HG03457 (cell line): Measurements from ENCODE around the gene GRM8.

ENCODE experiments used
- ATAC-seq: cut with Tn5 transposase; IDR thresholded peaks from one replicate; pipeline ENCODE4 v1.9.1; 2021; ENCODE audit warnings: moderate number of reproducible peaks; ENCODE audit not compliant: unreplicated experiment

Gene GRM8

DNA sequence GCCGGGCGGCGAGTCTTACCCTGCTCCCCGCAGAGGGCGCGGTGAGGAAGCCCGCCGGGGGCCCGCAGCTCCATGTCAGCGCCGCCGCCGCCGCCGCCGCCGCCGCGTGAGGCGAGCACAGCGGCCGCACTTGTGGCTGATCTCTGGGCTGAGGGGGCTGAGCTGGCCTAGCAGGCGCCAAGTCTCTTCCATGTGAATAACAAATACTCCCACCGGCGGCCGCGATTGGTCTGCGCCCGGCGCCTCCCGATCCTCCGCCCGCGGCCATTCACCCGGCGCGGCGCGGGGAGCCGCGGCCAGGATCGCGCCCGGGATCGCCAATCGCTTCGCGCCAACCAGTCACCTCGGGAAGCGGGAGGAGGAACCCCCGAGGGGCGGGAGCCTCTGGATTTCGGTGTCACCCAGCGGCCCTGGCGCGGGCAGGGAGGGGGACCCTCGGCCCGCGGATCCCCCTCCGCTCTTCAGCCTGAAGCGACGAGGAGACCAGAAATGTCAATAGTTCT is at the start of gene GRM8:
Gene GRM8, minus strand, starts transcription at position 164 of the 503 bp plus-strand sequence.
- no peak for ATAC-seq

DNA sequence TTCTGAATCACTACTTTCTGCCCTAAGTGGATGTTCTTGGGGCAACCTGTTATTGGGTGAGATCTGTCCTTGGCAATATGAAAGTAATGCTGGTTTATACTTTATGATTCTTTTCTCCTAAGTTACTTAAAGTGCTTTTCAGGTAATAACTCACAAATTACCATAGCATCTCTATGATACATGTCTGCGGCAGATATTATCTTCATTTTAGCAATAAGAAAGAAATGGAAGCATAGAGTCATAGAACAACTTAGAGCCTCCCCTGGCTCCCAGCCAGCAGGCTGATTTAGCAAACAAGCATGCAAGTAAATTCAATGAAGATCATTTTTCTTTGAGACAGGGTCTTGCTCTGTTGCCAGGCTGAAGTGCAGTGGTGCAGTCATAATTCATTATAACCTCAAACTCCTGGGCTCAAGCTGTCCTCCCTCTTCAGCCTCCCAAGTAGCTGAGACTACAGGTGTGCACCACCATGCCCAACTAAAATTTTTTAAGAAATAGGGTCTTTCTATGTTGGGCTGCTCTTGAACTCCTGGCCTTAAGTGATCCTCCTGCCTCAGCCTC is 38.1 kb upstream of the GRM8 start:
- no peak for ATAC-seq

DNA sequence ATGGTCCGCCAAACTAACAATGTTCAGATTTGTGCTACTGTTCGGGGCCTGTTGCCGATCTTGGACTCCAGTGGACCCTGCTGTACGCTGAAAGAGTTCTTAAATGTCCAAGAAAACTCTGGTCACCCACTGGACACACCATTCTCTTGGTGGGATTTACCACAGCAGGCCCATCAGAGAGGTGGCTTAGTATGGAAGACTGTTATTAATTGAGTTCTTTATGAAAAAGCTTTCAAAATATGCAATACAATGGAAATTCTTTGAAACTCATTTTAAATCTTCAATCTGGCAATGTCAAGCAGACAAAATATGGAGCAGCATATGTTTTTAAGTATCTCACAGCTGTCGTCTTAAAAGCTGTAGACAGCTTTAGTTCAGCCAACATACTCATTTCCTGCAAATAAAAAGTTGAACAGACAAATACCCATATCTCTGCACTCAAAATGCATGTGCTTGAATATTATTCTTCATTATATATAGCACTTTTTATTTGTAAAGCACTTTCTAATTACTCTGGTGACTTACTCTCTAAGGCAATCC is 37.4 kb upstream of the GRM8 start:
- ATAC-seq, result no peak

DNA sequence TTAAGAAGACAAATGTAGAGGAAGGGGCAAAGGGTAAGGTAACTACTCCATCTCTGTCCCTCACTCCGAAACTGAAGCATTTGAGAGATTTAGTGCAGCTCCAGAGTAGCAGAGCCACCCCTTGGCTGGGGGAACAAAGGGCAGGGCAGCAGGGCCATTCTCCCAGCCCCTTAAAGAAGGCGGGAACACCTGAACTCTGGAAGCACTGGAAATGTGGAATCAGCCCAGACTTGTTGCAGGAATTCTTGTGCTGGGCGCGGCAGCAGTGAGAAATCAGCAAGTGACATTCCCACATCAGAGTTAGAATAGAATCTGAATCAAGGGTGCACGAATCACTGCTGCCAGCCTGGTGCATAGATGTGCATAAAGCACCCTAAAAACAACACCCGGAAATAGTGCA is 34.4 kb upstream of the GRM8 start:
- ATAC-seq, result no peak

DNA sequence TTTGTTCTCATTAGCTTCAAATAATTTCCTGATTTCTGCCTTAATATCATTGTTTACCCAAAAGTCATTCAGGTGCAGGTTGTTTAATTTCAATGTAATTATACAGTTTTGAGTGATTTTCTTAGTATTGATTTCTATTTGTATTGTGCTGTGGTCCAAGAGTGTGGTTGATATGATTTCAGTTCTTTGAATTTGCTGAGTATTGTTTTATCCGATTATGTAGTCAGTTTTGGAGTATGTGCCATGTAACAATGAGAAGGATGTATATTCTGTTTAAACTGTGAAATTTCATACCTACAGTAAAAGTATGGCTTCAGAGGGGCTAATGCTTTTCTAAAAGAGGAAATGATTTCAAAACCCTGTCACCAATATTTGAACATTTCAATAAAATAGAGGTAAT is 17.4 kb upstream of the GRM8 start:
- no peak for ATAC-seq

DNA sequence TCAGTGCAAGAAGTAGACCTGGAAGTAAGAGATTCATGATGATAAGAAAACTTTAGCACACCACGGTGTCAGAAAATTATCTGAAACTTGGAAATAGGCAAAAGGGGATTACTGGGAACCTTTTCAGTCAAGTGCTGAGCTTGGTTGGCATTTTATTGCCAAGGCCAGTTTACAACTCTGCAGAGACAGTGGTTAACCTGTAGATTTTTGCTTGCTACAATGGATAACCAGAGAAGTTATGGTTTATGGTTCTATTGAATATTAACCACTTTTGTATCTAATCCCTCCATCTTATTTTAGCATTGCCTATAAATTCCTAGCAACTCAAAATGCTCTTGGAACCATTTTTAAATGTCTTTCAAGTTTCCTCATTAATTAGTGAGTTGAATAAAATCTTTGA is 13.3 kb upstream of the GRM8 start:
- ATAC-seq, result no peak

DNA sequence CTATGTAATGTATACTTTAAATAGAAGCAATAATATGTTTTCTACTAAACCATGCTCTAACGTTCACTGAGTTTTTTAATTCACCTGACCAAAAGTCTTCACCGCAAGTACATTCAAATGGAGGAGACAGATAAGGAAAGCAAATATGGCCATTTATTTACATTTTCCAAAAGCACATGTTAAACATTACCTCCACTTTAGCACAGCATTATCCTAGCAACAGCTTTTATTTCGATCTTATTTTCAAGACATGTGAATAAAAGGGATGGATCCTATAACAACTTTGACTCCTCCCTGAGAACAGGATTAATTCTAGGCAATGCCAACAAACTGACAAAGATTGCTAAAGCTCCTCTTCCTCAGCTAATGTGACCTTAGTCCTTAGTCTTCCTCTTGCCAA is 11.5 kb upstream of the GRM8 start:
- no peak for ATAC-seq

DNA sequence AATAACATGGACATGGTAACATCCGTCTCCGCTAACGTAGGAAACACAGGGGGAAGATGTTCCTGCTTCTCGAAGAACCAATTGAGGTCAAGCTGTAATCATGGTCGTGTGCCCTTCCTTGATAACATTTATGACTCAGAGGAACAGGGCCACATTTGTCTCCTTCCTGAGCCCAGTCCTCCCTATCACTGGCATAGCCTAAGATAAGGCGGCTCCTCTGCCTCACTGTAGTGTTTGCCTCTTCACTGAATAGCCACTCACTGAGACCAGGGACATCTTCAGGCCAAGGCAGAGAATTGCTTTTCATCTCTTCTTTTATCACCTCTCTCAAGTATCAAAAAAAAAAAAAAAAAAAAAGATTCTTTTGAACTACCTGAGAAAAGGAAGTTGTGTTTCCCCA is 5.4 kb upstream of the GRM8 start:
- no peak for ATAC-seq

DNA sequence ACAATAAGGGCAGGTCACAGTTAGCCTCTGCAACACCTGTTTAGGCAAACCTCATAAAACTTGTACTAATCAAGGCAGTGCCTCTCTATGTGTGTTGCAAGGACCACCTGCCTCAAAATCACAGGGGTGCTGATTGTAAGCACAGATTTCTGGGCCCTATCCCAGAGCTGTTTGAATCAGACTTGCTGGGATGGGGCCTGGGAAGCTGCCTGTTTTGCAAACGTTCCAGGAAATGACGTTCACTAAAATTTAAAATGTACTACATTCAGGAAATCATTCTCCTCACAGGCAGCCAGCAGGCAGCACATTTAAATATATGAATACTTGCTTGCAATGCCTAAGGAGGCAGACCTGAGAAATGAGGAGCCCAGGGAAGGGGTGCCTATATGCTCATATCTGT is 4.3 kb upstream of the GRM8 start:
- ATAC-seq, result no peak

DNA sequence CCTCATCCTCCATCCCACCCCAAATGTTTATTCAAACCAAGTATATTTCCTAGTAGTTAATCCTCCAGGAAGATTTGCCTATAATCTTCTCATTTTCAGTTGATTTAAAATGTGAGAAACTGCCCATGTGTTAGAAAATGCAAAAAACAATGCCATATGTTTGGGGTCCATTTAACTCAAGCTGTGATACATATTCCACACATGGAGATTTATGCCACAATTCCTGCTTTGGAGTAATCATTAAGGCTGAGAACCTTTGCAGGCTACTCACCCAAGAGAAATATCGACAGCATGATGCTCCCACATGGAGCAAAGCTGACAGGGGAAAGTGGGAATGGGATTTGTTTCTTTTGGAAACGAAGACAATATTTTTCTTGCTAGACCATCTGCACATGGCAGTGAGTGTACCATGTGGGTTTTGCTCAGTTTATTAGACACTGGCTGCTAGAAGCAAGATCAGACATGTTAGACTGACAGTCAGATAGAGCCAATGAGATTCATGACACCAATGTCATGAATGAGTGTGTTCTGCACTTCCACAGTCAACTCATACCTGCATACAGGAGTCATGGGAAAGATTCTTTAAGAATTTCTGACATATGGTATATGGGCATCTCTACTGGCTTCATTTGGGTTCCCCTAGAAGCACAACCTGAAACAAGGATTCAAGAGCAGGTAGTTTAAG is 3.4 kb upstream of the GRM8 start:
- no peak for ATAC-seq

DNA sequence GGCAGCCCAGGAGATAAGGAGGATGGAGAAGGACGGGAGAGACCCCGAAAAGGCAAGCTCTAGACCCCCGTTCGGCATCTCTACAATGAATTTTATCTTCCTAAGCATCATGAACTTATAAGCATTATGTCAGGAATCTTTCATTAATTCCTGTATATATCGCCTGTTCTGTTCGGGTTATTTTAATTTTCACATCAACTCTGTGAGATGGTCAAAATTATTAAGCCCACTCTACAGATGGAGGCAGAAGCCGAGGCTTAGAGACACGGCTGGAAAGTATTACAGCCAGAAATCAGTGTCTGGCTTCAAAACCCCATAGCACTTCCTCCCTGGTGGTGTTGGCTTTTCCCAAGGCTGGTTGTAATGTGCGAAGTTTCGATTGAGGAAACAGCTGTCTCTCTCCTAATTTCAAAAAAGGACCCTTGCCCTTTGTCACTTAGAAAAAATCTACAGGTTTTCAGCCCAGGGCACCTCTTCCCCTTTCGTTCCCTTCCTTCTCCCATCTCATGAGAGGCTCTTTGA is 1.5 kb upstream of the GRM8 start:
- no peak for ATAC-seq

DNA sequence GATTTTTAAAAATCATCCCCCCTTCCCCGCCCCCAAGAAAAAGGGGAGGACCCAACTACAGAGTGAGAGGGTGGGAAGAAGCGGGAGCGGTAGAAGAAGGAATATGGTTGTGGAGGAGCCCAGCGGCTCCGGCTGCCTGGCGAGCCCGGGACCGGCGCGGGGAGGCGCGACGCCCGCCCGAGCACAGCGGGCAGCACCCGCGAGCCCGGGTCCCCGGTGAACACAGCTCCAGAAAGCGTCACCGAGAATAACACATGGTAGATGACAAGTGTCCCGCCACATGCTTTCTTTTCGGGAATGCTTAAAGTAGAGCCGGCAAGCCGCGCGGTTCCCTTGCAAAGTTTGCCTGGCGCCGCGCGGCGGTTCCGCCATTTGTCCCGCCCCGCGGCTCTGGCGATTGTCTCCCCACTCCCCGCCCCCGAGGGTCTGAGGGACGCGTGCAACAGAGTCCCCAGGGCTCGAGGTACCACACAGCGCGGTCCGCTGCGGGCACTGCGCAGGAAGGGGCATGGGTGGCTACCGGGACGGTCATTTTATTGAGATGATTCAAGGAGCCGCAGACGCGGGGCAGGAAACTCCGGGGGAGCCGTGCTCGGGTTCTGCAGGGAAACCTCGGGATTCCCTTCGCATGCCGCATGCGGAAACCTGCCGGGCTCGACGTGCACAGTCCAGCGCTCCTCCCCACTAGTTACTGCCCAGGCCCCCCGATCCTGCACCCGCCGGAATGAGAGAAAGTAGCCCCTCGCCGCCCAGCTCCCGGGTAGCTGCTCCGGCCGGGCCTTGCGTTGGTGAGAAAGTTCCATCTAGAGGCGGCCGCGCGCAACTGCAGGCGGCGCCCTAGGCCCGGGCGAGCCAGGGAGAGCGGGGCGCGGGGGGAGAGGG is 781 bp upstream of the GRM8 start:
- peak; percentile 78 for ATAC-seq

DNA sequence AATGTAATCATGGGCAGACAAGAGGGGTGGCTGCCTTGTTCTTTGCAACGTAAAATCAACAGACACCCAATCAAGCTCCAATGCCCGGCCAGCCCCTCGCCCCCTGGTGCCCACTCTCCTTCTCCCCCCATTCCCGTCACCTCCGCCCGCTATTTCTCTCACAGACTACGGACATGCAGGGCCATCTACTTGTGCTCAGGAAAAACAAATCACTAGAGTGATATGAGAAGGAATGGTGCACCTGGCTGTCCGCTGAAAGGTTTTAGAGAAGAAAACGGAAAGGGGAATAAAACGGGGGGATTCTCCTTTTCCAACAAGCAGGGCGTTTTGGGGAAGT is 396 bp downstream of the GRM8 start:
- ATAC-seq, result no peak

DNA sequence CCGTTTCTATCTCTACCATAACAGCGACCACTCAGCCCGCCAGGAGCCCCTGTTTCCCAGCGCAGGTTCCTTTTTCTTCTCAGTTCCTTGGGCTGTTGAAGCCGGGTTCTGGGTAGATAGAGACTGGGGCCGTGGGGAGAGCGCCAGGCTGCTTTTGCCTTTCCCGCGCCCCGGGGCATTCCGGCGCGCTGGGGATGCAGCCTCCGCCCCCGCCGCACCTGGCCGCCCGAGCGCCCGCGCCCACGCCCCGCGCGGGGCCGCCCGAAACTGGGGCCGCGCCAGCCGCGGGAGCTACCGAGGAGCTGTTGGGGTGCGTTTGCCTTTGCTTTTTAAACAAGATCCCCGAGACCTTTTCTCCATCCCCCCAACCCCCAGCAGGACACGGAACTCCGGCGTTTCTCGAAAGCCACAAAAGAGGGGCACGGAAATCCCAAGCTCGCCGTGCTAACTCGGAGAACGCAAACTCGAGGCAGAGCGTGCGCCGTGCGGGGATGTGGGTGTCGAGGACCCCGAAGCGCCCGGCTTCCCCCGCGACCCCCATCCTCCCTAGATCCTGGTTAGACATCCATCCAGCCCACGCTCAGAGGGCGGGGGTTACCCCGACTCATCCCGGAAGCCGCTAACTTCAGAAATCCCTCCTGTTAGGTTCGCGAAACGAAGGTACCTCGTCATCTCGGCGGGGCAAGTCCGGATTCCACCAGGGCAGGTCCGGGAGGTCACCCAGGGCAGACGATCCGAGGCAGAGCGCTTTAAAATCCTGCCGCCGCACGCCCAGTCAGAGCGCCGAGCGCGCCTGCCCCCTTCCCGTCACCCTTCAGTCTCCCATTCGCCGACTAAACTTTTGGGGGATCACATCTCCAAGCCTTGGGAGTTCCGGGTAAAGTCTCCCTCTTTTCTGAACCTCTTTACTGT is 1.0 kb downstream of the GRM8 start:
- ATAC-seq, result no peak

DNA sequence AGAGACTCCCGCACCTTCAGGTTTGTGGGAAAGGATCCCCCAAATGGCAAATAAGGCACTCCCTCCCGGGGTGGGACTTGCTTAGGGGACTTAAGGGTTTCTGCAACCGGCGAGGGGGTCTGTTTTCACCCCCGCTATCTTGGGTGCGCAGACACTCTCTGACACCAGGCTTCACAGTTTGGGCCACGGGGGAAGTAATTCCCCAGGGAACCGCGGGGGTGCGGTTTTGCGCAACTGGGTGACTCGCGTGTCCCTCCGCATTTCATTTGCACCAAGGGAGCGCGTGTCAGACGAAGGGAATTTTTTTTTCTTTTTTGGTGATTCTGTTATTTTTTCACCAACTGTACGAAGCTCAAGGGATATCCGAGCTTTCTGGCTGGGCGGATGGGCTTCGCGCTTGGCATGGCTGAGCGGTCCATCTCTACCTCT is 1.7 kb downstream of the GRM8 start:
- ATAC-seq, result no peak

DNA sequence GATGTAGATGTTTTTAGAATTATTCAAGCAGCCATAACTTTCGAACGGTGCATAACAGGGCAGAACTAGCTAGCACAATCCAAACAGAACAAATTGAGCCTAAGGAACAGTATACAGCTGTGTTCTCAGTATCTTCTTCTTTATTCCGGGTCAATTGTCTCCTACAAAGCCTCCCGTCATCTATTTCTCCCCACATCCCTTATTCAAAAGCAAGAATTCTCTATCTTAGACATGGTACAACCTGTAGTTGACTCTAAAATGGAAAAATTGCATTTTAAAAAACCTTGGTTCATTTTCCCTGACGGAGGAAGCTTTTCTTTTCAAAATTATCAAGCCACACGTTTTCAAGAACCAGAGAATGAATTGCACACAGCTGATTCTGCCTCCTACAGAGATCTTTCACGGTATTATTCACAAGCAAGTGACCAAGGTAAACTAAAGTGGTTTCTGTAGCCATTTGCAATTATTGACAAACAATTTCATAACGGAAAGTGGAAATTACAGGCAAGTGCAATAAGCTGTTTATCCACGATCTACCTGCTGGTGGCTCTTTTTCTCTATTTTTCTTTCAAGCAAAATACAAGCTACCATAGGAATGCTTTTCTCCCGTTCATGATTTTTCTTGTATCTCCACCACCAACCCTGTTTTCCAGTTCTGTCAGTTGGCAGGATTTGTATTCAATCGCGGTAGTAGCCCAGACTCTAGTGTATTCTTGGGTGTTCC is 2.3 kb downstream of the GRM8 start:
- ATAC-seq, result no peak

DNA sequence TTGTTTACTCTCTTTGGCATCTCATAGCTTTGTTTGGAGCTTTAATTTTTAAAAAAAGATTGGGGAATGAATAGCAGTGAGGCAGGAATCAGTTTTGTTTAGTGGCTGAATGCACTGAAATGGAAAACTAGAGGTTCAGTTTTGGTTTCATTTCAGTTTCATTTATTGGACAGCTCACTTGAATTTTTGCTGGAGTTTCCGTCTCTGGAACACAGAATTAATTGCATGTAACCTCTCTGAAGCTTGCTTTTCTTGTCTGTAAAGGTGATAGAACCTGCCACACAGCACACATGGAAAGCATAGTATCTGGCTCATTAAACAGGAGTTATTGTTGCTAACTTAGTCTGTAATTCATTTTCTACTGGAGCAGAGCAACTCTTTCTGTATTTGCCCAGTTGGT is 7.1 kb downstream of the GRM8 start:
- no peak for ATAC-seq

DNA sequence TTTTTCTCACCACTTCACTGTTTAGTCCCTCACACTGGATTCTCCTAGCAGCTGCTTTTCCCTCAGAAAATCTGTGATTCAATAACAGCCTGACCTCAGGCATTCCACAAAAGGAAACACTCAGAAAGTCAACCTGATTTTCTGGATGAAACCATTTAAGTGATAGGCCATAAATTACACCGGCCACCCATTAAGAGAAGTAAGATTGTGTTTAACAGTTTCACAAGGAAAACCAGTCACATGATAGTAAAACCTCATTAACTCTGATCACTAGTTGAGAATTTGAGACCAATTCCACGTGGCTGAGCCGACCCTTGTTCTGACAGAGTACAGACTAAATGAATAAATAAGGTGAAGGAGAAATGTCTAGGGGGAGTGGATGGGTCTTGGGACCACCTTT is 7.7 kb downstream of the GRM8 start:
- no peak for ATAC-seq

DNA sequence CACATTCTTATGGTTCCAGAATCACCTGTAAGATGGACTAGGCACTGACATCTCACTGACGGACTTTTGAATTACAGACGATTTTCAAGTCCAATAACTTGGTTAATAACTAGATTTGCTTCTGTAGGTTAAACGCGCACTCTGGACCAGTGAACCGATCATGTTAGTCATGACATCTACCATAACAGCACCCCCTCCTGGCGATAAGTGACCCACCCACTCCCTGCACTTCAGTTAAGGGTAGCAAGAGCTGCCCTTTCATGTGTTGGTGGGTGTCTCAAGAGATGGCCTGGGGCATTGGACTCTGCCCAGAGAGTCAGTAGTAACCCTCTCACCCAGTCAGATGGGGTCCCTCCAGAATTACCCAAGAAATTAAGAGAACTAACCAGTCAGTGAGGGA is 12.9 kb downstream of the GRM8 start:
- ATAC-seq, result no peak

DNA sequence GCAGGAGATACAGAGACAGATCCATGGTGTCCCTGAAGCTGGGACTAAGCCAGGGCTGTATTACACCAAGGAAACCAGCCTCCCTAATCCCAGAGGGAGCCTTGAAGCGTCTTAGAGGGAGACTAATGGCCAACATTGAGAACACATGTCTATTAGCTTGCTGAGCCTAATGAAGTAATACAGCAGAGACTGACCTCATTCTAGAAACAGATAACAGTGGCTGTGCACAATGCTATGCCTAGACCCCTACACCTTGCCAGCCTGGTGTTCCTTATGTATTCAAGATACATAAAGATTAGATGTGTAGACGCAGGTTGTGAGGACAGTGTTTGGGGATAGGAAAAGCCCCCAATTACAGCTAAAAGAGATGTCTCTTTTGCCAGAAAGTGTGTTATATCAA is 19.1 kb downstream of the GRM8 start:
- ATAC-seq, result no peak
